ENCODE measurements around the gene PHF21A. TPM values are rescaled to one million over a fixed set of nuclear protein-coding genes. Genes with fewer than 3 reads are reported as not detected.

The PHF21A gene
- total RNA-seq, 1 donor from 2014 or later = 3.4 TPM

- Histone ChIP-seq H3K36me3 (ENCODE audit: control insufficient read depth, insufficient read depth, low read length) (peaks cover 4% of the 10 kb centered on the region), H3K27me3 (ENCODE audit: control insufficient read depth, insufficient read depth, low read length) (no peaks in the 10 kb centered on the region), H3K4me3 (ENCODE audit: low read depth, low read length) (no peak overlapping the region)
- FAIRE-seq (no peak), DNase-seq (ENCODE audit: low read depth) (no peak)
- no peak for TF ChIP-seq CTCF (IDR thresholded peaks at IDR 0.05; ENCODE audit: insufficient read depth, low read length, severe bottlenecking)
Measured at GRCh38 chr11:45939836-45940235, 181.4 kb downstream of the PHF21A start.

GRCh38 chr11:45937916-45938315, 183.3 kb downstream of the PHF21A start:
- peaks cover 6% of the 10 kb centered on the region for H3K36me3 ChIP-seq (ENCODE audit: control insufficient read depth, insufficient read depth, low read length)
- H3K27me3 ChIP-seq (ENCODE audit: control insufficient read depth, insufficient read depth, low read length) = no peaks in the 10 kb centered on the region
- no peak overlapping the region for H3K4me3 ChIP-seq (ENCODE audit: low read depth, low read length)
- no peak for TF ChIP-seq CTCF (IDR thresholded peaks at IDR 0.05; ENCODE audit: insufficient read depth, low read length, severe bottlenecking)
- DNase-seq (ENCODE audit: low read depth) = no peak
- no peak for FAIRE-seq

- FAIRE-seq (no peak), DNase-seq (ENCODE audit: low read depth) (no peak)
- Histone ChIP-seq H3K36me3 (ENCODE audit: control insufficient read depth, insufficient read depth, low read length) (peaks cover 6% of the 10 kb centered on the region), H3K4me3 (ENCODE audit: low read depth, low read length) (no peak overlapping the region), H3K27me3 (ENCODE audit: control insufficient read depth, insufficient read depth, low read length) (no peaks in the 10 kb centered on the region)
- TF ChIP-seq CTCF (IDR thresholded peaks at IDR 0.05; ENCODE audit: insufficient read depth, low read length, severe bottlenecking) = no peak
Measured at GRCh38 chr11:45936511-45937054, 184.7 kb downstream of the PHF21A start.

- Histone ChIP-seq H3K4me3 (ENCODE audit: low read depth, low read length) (no peak overlapping the region), H3K36me3 (ENCODE audit: control insufficient read depth, insufficient read depth, low read length) (peaks cover 6% of the 10 kb centered on the region), H3K27me3 (ENCODE audit: control insufficient read depth, insufficient read depth, low read length) (no peaks in the 10 kb centered on the region)
- no peak for TF ChIP-seq CTCF (IDR thresholded peaks at IDR 0.05; ENCODE audit: insufficient read depth, low read length, severe bottlenecking)
- DNase-seq (ENCODE audit: low read depth) (peak; percentile 30), FAIRE-seq (no peak)
Measured at GRCh38 chr11:45935349-45936064, 185.7 kb downstream of the PHF21A start.

- Histone ChIP-seq H3K27me3 (ENCODE audit: control insufficient read depth, insufficient read depth, low read length) (no peaks in the 10 kb centered on the region), H3K36me3 (ENCODE audit: control insufficient read depth, insufficient read depth, low read length) (peaks cover 6% of the 10 kb centered on the region), H3K4me3 (ENCODE audit: low read depth, low read length) (no peak overlapping the region)
- TF ChIP-seq CTCF (IDR thresholded peaks at IDR 0.05; ENCODE audit: insufficient read depth, low read length, severe bottlenecking) = no peak
- FAIRE-seq (no peak), DNase-seq (ENCODE audit: low read depth) (peak; percentile 74)
Measured at GRCh38 chr11:45934580-45935318, 186.5 kb downstream of the PHF21A start.

Data from bronchial epithelial cell (primary cell).